Muscle layer of colon (tissue), 2 donors: ENCODE measurements around the gene ARMC7.

Source experiments
- H3K27ac ChIP-seq: one replicate; pipeline ENCODE4 v1.7.0; 2013; ENCODE audit warnings: low read depth, mild to moderate bottlenecking, low read length, moderate library complexity
- H3K27me3 ChIP-seq, 2 donors: one replicate each; pipeline ENCODE4 v1.7.0; 2013; ENCODE audit warnings: low read length in 2 of 2, mild to moderate bottlenecking in 2 of 2; ENCODE audit not compliant: insufficient read depth in 2 of 2, control insufficient read depth in 1 of 2
- H3K36me3 ChIP-seq: one replicate; pipeline ENCODE4 v1.7.0; 2013; ENCODE audit warnings: mild to moderate bottlenecking, low read length; ENCODE audit not compliant: insufficient read depth
- H3K4me1 ChIP-seq: one replicate; pipeline ENCODE4 v1.7.0; 2013; ENCODE audit warnings: mild to moderate bottlenecking, low read length; ENCODE audit not compliant: insufficient read depth
- H3K4me3 ChIP-seq, 2 donors: one replicate each; pipeline ENCODE4 v1.7.0; 2013; ENCODE audit warnings: low read length in 2 of 2, low read depth in 1 of 2, mild to moderate bottlenecking in 1 of 2, moderate library complexity in 1 of 2
- H3K9ac ChIP-seq: one replicate; pipeline ENCODE4 v1.7.0; 2013; ENCODE audit warnings: low read length
- H3K9me3 ChIP-seq: one replicate; pipeline ENCODE4 v1.7.0; 2013; ENCODE audit warnings: mild to moderate bottlenecking, low read length
- donor health status: abdominal sarcoma.
- donor health status: Adenocarcinoma of cecum.

Gene ARMC7

DNA sequence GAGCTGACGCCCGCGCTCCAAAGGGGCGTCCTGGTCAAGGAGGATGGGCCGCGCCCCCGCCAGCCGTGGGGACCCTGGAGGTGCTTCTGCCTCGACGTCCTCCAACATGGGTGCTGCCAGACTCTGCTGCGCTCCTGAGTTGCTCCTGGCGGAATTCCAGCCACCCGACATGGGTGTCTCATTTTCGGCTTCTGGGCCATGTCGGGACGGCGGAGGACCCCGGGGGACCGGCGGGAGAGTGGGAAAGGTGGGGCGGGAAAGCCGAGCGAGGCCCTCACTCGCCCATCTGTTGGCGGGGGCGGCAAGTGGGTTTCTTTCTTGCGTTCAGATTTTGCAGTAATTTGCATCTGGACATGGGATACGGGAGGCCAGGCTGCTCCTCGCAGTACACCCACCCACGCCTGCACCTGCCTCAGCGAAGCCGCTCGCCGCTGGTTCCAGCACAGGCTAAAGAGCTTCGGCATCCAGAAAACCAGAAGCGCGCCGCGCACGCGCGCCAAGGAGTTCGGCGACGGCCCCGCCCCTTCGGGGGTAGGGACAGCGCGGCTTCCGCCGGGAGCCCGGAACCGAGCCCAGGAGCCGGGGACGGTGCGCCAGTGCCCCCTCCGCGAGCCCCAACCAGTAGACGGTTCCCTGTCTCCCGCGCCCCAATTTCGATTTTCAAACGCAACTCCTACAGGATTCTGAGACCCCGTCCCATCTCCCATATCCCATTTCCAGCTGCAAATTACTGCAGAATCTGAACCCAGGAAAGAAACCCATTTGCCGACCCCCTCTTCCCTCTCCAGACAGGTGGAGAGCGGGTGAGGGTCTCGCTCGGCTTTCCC, at the start of gene ARMC7:
TSS of gene ARMC7 (plus strand) at position 563 of the 827 bp plus-strand sequence. CDS start 320 bp downstream, outside the sequence.
- Histone ChIP-seq H3K27me3 (no peaks in the 10 kb centered on the region), H3K4me3 (peak within 1 kb of the TSS; percentile 72 to 76), H3K9me3 (no peaks in the 10 kb centered on the region), H3K36me3 (no peaks in the 10 kb centered on the region), H3K4me1 (peaks cover 11% of the 10 kb centered on the region), H3K9ac (peak within 1 kb of the TSS; percentile 53), H3K27ac (peak within 1 kb of the TSS; percentile 41)

DNA sequence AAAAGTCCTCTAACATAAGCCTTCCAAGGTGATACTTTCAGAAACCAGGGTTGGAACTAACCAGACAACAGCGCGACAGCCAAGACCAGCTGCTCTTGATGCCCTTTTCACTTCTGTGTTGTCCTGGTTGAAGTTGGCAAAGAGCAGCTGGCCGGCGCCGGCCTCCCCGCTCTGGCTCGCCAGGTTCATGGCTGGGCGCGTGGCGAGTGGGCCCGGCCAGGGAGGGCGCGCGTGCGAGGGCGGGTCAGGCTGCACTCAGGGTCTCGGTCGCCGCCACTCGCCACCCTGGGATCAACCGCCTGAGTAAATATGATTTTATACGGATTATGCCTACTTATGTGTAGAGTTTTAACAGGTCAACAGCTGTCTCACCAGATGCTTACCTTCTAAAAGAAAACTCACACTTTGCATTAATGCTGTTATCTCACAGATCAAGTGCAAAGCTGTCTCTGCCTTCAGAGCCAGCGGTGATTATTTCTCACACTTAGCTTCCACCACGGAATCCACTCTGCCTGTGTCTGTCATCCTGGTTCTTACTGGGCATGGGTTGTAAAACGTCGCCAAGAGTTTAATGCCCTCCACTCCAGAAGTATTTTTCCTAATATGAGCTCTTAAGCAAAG, 49.2 kb upstream of the ARMC7 start:
- Histone ChIP-seq H3K9ac (no peak overlapping the region), H3K36me3 (peaks cover 48% of the 10 kb centered on the region)

DNA sequence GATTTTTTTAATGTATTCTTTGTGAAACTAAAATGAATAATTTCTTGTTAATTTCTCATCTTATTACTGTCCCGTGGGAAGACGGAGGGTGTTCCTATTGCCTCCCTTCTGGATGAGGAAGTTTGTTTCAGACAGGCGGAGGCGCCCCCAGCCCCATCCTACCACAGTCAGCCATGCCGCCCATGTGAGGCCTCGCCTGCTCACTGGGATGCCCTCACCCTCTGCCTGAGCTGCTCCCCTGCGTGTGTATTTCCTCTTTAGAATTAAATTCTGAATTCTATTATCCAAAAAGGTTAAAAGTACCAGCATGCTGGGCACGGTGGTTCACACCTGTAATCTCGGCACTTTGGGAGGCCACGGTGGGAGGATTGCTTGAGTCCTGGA, 48.7 kb upstream of the ARMC7 start:
- Histone ChIP-seq H3K36me3 (peaks cover 48% of the 10 kb centered on the region), H3K9me3 (no peaks in the 10 kb centered on the region), H3K4me1 (peaks cover 13% of the 10 kb centered on the region), H3K4me3 (no peak overlapping the region), H3K27ac (no peak overlapping the region), H3K9ac (no peak overlapping the region), H3K27me3 (no peaks in the 10 kb centered on the region)

More for the DNA sequence above, 49.2 kb upstream of the ARMC7 start:
- Histone ChIP-seq H3K9me3 (no peaks in the 10 kb centered on the region), H3K4me3 (no peak overlapping the region), H3K27me3 (no peaks in the 10 kb centered on the region), H3K27ac (peak overlapping the region; percentile 46), H3K4me1 (peaks cover 13% of the 10 kb centered on the region)

DNA sequence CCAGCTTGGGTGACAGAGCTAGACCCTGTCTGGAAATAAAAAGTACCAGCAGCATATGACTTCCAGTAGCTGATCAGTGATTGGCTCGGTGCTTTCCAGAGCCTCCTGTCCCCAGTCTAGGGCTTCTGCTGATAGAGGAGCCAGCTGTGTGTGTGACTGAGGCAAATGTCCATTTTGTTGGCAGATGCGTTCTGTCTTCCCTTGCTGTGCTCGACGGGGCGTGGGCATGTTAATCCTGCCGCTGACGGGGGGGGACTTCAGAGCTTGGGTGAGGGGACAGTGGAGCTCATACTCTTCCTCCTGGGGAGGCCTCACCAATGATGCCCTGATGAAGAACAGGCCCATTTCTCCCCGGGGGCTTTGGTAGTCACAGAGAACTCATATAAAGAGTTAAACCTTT, 48.2 kb upstream of the ARMC7 start:
- Histone ChIP-seq H3K9me3 (no peaks in the 10 kb centered on the region), H3K36me3 (peaks cover 48% of the 10 kb centered on the region), H3K27me3 (no peaks in the 10 kb centered on the region), H3K4me1 (peaks cover 13% of the 10 kb centered on the region), H3K4me3 (no peak overlapping the region), H3K27ac (no peak overlapping the region), H3K9ac (no peak overlapping the region)

GRCh38 chr17:75063201-75063600, 46.6 kb upstream of the ARMC7 start:
- H3K27me3 ChIP-seq: no peaks in the 10 kb centered on the region
- no peak overlapping the region for H3K4me3 ChIP-seq
- no peak overlapping the region for H3K27ac ChIP-seq
- H3K4me1 ChIP-seq: peaks cover 13% of the 10 kb centered on the region
- H3K9me3 ChIP-seq: no peaks in the 10 kb centered on the region
- H3K36me3 ChIP-seq: peaks cover 48% of the 10 kb centered on the region
- no peak overlapping the region for H3K9ac ChIP-seq

- Histone ChIP-seq H3K9ac (no peak overlapping the region), H3K4me3 (no peak overlapping the region), H3K27ac (no peak overlapping the region), H3K36me3 (peaks cover 48% of the 10 kb centered on the region), H3K27me3 (no peaks in the 10 kb centered on the region), H3K9me3 (no peaks in the 10 kb centered on the region), H3K4me1 (peaks cover 13% of the 10 kb centered on the region)
Observed at GRCh38 chr17:75063626-75064025, 46.1 kb upstream of the ARMC7 start.

- no peak overlapping the region for H3K9ac ChIP-seq
- no peak overlapping the region for H3K4me3 ChIP-seq
- no peaks in the 10 kb centered on the region for H3K27me3 ChIP-seq
- H3K36me3 ChIP-seq: peaks cover 48% of the 10 kb centered on the region
- peaks cover 13% of the 10 kb centered on the region for H3K4me1 ChIP-seq
- no peak overlapping the region for H3K27ac ChIP-seq
- no peaks in the 10 kb centered on the region for H3K9me3 ChIP-seq
Observed at GRCh38 chr17:75064040-75064439, 45.7 kb upstream of the ARMC7 start.

DNA sequence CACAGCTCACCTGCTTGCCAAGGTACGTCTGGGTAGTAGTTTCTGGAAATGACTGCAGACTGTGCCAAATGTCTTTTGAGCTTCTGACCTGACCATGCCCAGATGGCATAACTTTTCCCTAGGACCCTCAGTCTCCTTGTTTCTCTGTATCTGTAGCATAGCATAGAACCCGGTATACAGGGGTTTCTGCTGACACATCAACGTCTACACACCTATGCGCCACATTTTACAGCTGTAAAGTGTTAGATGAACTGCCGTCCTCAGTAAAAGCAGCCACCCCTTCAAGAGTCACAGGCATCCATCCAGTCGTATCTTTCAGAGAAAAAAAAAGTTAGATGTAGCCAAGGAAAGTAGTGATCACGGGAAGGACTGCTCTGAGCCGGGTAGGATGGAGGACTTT, 45.3 kb upstream of the ARMC7 start:
- H3K27me3 ChIP-seq: no peaks in the 10 kb centered on the region
- no peak overlapping the region for H3K4me3 ChIP-seq
- H3K27ac ChIP-seq: no peak overlapping the region
- no peaks in the 10 kb centered on the region for H3K9me3 ChIP-seq
- peaks cover 45% of the 10 kb centered on the region for H3K36me3 ChIP-seq
- H3K9ac ChIP-seq: no peak overlapping the region
- H3K4me1 ChIP-seq: peaks cover 10% of the 10 kb centered on the region

DNA sequence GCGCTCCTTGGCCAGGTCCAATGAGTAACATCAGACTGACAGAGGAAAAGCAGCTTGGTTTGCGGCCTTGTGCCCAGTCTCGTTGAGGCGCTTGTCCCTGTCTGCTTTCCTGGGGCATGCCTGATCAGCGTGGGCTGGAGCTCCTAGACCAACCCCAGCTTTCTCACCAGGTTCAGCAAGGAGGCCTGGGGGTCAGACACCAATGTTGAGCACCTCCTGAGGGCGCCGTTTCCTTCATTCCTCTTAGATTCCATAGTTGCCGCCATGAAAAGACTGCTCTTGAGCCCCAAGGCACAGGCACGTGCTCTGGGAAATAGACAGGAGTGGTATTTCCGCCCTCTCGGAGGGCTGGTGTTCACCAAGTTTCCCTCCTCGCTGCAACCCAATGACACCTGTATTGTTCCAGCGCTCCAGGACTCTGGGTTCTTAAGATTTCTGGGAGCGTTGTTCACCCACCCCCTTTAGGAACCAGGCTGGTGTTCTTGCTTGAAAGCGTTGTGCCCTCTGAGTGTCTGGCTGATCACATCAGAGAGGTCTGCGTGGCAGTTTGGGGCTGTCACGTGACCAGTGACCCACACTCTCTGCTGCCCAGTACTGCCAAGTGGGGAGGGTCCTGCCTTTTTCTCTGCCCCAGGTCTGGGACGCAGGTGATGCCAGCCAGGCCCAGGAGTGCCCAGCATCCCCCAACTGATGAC, 44.8 kb upstream of the ARMC7 start:
- Histone ChIP-seq H3K36me3 (peaks cover 42% of the 10 kb centered on the region), H3K27ac (no peak overlapping the region), H3K27me3 (no peaks in the 10 kb centered on the region), H3K9me3 (no peaks in the 10 kb centered on the region), H3K9ac (no peak overlapping the region), H3K4me3 (no peak overlapping the region), H3K4me1 (peaks cover 4% of the 10 kb centered on the region)

- H3K27ac ChIP-seq: no peak overlapping the region
- H3K4me1 ChIP-seq: no peaks in the 10 kb centered on the region
- peaks cover 42% of the 10 kb centered on the region for H3K36me3 ChIP-seq
- no peaks in the 10 kb centered on the region for H3K9me3 ChIP-seq
- H3K9ac ChIP-seq: no peak overlapping the region
- H3K4me3 ChIP-seq: no peak overlapping the region
- H3K27me3 ChIP-seq: no peaks in the 10 kb centered on the region
Observed at GRCh38 chr17:75065562-75066151, 44.1 kb upstream of the ARMC7 start.

DNA sequence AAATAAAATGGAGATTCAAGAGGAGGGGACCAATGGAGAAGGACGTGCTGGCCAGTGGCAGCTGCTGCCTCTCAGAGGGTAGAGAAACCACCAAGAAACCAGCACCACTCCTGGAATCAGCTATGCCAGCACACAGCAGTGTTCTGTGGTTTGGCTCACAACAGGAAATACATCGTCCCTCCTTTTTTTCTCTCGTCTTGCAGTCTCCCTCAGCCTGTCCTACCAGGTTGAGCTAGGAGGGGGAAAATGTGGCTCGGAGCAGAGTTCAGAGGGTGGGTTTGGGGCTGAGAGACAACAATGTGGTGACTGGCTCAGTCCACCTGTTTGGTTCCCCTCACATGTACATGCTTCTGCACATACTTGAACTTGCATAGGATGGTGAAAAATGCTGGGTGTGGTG, 41.9 kb upstream of the ARMC7 start:
- Histone ChIP-seq H3K36me3 (peaks cover 26% of the 10 kb centered on the region), H3K27ac (no peak overlapping the region), H3K4me3 (no peak overlapping the region), H3K9me3 (no peaks in the 10 kb centered on the region), H3K27me3 (no peaks in the 10 kb centered on the region), H3K4me1 (no peaks in the 10 kb centered on the region), H3K9ac (no peak overlapping the region)
